HG03108 (cell line): ENCODE data around the gene ALDH1B1.
"Not testable (repeated sequence)": the region's sequence is repeated elsewhere in the genome, so short reads cannot be mapped to it uniquely, and the experiment has no call there.

Experiments used
- ATAC-seq: cut with Tn5 transposase; IDR thresholded peaks from one replicate; pipeline ENCODE4 v1.9.1; 2021; ENCODE audit warnings: moderate library complexity; ENCODE audit not compliant: unreplicated experiment

ALDH1B1 gene

GRCh38 chr9:38385896-38386295 is 6.6 kb upstream of the ALDH1B1 start:
- ATAC-seq = no peak

GRCh38 chr9:38386319-38386895 is 6.1 kb upstream of the ALDH1B1 start:
- ATAC-seq = no peak

- ATAC-seq = no peak
Observed at GRCh38 chr9:38387066-38387465, 5.4 kb upstream of the ALDH1B1 start.

DNA sequence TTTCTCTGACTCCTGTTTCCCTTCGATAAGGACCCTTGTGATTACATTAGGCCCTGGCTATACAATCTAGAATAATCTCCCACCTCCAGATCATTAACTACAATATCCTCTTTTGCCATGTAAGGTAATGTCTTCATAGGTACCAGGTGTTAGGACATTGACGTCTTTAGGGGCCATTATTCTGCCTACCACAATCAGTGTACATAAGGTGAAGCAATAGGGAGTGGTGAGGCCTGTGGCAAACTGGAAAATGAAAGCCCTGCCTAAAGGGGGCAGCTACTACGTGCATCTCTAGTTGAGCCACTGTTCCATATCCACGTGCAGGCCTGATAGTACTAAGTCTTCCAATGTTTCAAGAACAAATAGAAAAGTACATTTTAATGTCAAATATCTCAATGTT is 4.8 kb upstream of the ALDH1B1 start:
- no peak for ATAC-seq

- ATAC-seq = no peak
Observed at GRCh38 chr9:38388283-38389223, 3.9 kb upstream of the ALDH1B1 start.

GRCh38 chr9:38389313-38389712 is 3.2 kb upstream of the ALDH1B1 start:
- no peak for ATAC-seq

DNA sequence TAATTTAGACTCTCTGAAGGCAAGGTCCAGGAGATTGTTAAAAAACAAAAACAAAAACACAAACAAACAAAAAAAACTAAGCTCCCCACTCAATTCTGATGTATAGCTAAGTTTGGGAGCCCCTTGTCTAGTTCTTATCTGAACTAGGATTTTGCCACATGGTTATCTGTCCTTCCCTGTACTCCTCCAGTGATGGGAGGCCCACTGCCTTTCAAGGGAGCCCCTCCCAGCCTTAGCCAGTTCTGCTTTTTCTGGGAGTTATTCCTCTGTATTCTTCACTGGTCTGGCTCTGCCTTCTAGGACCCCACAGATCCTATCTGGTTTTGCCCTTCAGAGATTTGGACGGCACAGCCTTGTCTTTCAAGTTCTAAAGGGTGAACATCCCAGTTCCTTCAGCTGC is 2.1 kb upstream of the ALDH1B1 start:
- ATAC-seq = no peak

- ATAC-seq = no peak
Observed at GRCh38 chr9:38390851-38391250, 1.7 kb upstream of the ALDH1B1 start.

GRCh38 chr9:38391278-38392118 is 1.0 kb upstream of the ALDH1B1 start:
- no peak for ATAC-seq

DNA sequence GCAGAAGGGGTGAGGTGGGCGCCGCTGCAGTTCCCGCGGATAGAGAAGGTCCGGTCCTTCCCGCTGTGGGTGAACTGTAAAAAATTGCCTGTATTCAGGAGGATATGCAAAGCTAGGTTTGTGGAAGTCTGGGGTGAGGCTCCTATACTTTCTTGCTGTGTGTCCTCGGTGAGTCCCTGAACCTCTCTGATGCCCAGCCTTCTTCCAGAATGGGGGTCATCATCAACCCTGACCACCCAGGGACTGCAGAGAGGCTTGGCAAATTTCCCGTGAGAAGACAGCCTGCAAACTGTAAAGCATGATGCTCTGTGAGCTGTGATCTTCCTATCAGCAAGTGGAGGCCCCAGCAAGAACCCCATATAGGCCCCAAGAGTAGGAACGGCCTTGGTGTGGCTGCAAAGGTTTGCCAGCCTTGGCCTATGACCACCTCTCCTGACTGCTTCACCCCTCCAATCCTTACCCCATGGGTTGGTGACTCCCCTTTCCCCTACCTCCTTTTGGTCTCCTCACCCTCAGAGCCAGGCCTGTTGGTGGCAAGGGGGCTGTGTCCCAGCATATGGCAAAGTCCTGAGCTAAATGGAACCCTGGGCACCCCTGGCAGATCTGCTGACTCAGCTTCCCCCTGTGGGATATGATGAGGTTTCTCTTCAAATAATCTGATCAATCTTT is 760 bp downstream of the ALDH1B1 start:
- ATAC-seq = no peak

DNA sequence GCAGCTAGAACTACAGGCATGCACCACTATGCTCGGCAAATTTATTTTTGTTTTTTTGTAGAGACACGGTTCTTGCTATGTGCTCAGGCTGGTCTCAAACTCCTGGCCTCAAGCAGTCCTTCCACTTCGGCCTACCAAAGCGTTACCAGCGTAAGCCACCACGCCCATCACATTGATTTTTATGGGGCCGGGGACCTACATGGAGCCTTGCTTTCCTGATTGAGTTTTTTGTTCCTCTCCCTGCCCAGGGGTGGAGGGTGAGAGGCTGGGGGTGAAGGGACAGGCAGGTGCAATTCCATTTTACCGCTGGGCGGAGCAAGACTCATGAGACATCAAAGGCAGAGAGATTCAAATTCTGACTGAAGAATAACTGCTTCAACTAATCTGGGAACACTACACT is 1.9 kb downstream of the ALDH1B1 start:
- no peak for ATAC-seq

DNA sequence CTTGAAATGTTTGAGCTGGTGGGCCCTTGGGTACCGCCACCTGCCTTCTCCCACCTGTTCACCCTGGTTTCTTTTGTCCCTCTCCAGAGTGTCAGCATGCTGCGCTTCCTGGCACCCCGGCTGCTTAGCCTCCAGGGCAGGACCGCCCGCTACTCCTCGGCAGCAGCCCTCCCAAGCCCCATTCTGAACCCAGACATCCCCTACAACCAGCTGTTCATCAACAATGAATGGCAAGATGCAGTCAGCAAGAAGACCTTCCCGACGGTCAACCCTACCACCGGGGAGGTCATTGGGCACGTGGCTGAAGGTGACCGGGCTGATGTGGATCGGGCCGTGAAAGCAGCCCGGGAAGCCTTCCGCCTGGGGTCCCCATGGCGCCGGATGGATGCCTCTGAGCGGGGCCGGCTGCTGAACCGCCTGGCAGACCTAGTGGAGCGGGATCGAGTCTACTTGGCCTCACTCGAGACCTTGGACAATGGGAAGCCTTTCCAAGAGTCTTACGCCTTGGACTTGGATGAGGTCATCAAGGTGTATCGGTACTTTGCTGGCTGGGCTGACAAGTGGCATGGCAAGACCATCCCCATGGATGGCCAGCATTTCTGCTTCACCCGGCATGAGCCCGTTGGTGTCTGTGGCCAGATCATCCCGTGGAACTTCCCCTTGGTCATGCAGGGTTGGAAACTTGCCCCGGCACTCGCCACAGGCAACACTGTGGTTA is 3.3 kb downstream of the ALDH1B1 start:
- no peak for ATAC-seq

DNA sequence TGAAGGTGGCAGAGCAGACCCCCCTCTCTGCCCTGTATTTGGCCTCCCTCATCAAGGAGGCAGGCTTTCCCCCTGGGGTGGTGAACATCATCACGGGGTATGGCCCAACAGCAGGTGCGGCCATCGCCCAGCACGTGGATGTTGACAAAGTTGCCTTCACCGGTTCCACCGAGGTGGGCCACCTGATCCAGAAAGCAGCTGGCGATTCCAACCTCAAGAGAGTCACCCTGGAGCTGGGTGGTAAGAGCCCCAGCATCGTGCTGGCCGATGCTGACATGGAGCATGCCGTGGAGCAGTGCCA is 3.8 kb downstream of the ALDH1B1 start:
- no peak for ATAC-seq

DNA sequence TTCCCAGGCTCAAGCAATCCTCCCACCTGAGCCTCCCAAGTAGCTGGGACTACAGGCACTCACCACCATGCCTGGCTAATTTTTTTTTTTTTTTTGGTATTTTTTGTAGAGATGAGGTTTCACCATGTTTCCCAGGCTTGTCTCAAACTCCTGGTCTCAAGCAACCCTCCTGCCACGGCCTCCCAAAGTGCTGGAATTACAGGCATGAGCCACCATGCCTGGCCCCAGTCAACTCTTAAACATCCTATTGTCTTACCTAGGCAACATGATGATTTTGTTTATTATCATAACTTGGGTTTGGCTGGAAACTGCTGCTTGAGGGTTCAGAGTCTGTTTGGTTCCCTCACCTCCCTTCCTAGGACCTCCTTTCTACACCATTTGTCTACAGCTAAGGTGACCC is 6.7 kb downstream of the ALDH1B1 start:
- ATAC-seq = not testable (repeated sequence)

GRCh38 chr9:38401994-38402393 is 9.5 kb downstream of the ALDH1B1 start:
- no peak for ATAC-seq

GRCh38 chr9:38404314-38404713 is 11.8 kb downstream of the ALDH1B1 start:
- ATAC-seq = no peak

- ATAC-seq = no peak
Observed at GRCh38 chr9:38405785-38406184, 13.3 kb downstream of the ALDH1B1 start.

- ATAC-seq = no peak
Observed at GRCh38 chr9:38406476-38407186, 14.1 kb downstream of the ALDH1B1 start.

DNA sequence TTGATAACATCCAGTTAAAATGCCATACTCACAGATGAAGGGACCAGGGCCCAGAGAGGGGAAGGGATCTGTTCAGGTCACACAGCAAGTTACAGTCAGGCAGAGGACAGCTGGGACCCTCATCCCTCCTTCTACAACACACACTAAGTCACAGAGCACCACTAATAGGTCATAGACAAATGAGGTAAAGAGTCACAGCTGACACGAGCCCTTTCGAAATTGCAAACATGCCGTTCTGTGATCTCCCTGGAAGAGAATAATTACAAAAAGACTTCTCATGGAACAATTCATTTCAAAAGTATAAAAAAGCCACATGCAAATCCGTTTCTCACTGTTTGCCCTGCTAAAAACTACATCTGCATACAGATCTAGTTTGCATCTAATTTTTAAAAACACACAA is 16.2 kb downstream of the ALDH1B1 start:
- ATAC-seq = no peak

GRCh38 chr9:38412751-38413150 is 20.2 kb downstream of the ALDH1B1 start:
- no peak for ATAC-seq
